ENCODE measurements around the gene GPR27.

GPR27 gene

DNA sequence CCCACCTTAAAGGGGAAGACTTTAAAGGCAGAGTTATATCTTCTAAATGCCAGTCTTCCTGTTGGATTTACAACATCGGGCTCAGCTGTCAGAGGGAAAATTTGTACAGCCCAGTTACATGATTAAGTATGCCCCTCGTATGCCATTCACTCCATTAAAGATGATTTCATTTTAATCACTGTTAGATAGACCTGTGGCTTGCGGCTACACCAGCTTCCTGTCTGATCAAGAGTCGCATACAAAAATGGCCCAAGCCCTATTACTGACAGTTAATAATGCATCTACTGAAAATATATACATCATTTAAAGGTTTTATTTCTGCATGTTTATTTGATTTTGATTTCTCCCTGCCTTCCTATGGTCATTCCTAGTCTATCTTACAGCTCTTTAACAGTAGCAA, 35.6 kb upstream of the GPR27 start:
- H3K27ac ChIP-seq (ENCODE audit: insufficient read depth, low read depth, low read length, poor library complexity, severe bottlenecking) = no peak overlapping the region
- peaks cover 6% of the 10 kb centered on the region for H3K27me3 ChIP-seq (ENCODE audit: control insufficient read depth, insufficient read depth, low read length, poor library complexity, severe bottlenecking)
- no peaks in the 10 kb centered on the region for H3K36me3 ChIP-seq (ENCODE audit: control insufficient read depth, insufficient read depth, low read length)
- H3K4me1 ChIP-seq (ENCODE audit: control insufficient read depth, insufficient read depth, low read length) = no peaks in the 10 kb centered on the region
- no peaks in the 10 kb centered on the region for H3K9me3 ChIP-seq (ENCODE audit: control insufficient read depth, low read length)
- WGBS, 2 experiments = 94 to 95% methylated on average over 4 of the region's 4 CpGs
- H3K4me3 ChIP-seq (ENCODE audit: insufficient read depth, low read depth, low read length) = no peak overlapping the region

- Histone ChIP-seq H3K9me3 (ENCODE audit: control insufficient read depth, low read length) (no peaks in the 10 kb centered on the region), H3K27me3 (ENCODE audit: control insufficient read depth, insufficient read depth, low read length, poor library complexity, severe bottlenecking) (peaks cover 30% of the 10 kb centered on the region), H3K4me3 (ENCODE audit: insufficient read depth, low read depth, low read length) (no peak overlapping the region), H3K36me3 (ENCODE audit: control insufficient read depth, insufficient read depth, low read length) (no peaks in the 10 kb centered on the region), H3K4me1 (ENCODE audit: control insufficient read depth, insufficient read depth, low read length) (no peaks in the 10 kb centered on the region), H3K27ac (ENCODE audit: insufficient read depth, low read depth, low read length, poor library complexity, severe bottlenecking) (no peak overlapping the region)
- WGBS, 2 experiments = 92 to 93% methylated on average over 7 of the region's 7 CpGs
These were observed 32.7 kb upstream of the GPR27 start for GRCh38 chr3:71721002-71721401.

DNA sequence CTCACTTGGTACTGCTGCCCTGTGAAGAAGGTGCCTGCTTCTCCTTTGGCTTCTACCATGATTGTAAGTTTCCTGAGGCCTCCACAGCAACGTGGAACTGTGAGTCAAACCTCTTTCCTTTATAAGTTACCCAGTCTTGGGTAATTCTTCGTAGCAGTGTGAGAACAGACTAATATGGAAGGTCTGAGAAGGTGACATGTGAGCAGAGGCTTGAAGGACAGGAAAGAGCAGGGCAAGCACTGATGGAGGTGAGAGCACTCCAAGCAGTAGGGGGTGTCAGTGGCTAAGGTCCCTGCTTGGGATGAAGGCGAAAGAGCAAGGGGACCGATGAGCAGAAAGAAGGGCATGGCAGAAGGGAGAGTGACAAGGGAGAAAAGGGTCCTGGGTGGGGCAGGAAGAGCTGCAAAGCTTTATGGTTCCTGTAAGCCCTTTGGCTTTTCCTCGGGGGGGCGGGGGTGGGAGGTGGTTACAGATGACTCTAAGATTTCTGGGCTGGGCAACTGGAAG, 32.0 kb upstream of the GPR27 start:
- Histone ChIP-seq H3K36me3 (ENCODE audit: control insufficient read depth, insufficient read depth, low read length) (no peaks in the 10 kb centered on the region), H3K27ac (ENCODE audit: insufficient read depth, low read depth, low read length, poor library complexity, severe bottlenecking) (no peak overlapping the region), H3K27me3 (ENCODE audit: control insufficient read depth, insufficient read depth, low read length, poor library complexity, severe bottlenecking) (peaks cover 35% of the 10 kb centered on the region), H3K4me1 (ENCODE audit: control insufficient read depth, insufficient read depth, low read length) (no peaks in the 10 kb centered on the region), H3K4me3 (ENCODE audit: insufficient read depth, low read depth, low read length) (no peak overlapping the region), H3K9me3 (ENCODE audit: control insufficient read depth, low read length) (no peaks in the 10 kb centered on the region)
- 91 to 94% methylated on average over 6 of the region's 6 CpGs for WGBS, 2 experiments

- Histone ChIP-seq H3K9me3 (ENCODE audit: control insufficient read depth, low read length) (no peaks in the 10 kb centered on the region), H3K4me3 (ENCODE audit: insufficient read depth, low read depth, low read length) (no peak overlapping the region), H3K27me3 (ENCODE audit: control insufficient read depth, insufficient read depth, low read length, poor library complexity, severe bottlenecking) (peaks cover 35% of the 10 kb centered on the region), H3K27ac (ENCODE audit: insufficient read depth, low read depth, low read length, poor library complexity, severe bottlenecking) (no peak overlapping the region), H3K36me3 (ENCODE audit: control insufficient read depth, insufficient read depth, low read length) (no peaks in the 10 kb centered on the region), H3K4me1 (ENCODE audit: control insufficient read depth, insufficient read depth, low read length) (no peaks in the 10 kb centered on the region)
- 88 to 97% methylated on average over 1 of the region's 1 CpG for WGBS, 2 experiments
These were observed 31.0 kb upstream of the GPR27 start for GRCh38 chr3:71722693-71723092.

DNA sequence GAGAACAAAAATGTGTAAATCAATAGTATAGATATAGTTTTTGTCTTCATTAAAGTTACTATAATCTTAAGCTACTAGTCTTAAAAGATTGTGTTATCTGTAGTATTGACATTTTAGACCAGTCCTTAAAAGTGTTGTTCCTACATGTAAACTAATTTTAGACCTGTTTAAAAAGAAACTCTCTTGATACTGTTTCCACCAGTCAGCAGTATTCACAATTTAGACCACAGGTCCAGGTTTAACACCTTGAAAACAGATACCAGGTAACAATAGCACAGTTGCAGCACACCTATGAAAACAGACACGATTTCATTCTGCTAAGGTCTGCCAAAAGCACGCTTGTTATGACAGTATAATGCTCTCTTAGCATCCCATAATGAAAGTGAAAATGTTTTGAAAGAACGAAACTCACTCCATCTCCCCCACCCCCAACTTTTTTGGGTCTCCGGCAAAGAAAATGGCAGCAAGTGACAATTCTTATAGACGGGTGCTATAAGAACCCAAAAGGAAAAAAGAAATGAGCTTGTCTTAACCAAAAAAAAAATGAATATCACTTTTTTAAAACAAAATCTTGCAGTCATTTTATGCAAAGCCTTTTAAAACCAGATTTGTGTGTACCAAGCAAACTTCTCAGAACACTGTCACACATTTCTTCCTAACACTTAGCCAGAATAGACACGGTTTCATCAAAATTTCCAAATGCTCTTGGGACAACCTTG, 30.0 kb upstream of the GPR27 start:
- 77 to 85% methylated on average over 5 to 6 of the region's 6 CpGs for WGBS, 2 experiments
- Histone ChIP-seq H3K27ac (ENCODE audit: insufficient read depth, low read depth, low read length, poor library complexity, severe bottlenecking) (no peak overlapping the region), H3K36me3 (ENCODE audit: control insufficient read depth, insufficient read depth, low read length) (no peaks in the 10 kb centered on the region), H3K9me3 (ENCODE audit: control insufficient read depth, low read length) (no peaks in the 10 kb centered on the region), H3K4me3 (ENCODE audit: insufficient read depth, low read depth, low read length) (no peak overlapping the region), H3K27me3 (ENCODE audit: control insufficient read depth, insufficient read depth, low read length, poor library complexity, severe bottlenecking) (peaks cover 35% of the 10 kb centered on the region), H3K4me1 (ENCODE audit: control insufficient read depth, insufficient read depth, low read length) (no peaks in the 10 kb centered on the region)

- H3K36me3 ChIP-seq (ENCODE audit: control insufficient read depth, insufficient read depth, low read length) = no peaks in the 10 kb centered on the region
These were observed 29.5 kb upstream of the GPR27 start for GRCh38 chr3:71724171-71724453.

GRCh38 chr3:71724584-71725270, 28.9 kb upstream of the GPR27 start:
- Histone ChIP-seq H3K4me3 (ENCODE audit: insufficient read depth, low read depth, low read length) (peak overlapping the region; percentile 65), H3K27me3 (ENCODE audit: control insufficient read depth, insufficient read depth, low read length, poor library complexity, severe bottlenecking) (peaks cover 35% of the 10 kb centered on the region), H3K9me3 (ENCODE audit: control insufficient read depth, low read length) (no peaks in the 10 kb centered on the region), H3K27ac (ENCODE audit: insufficient read depth, low read depth, low read length, poor library complexity, severe bottlenecking) (no peak overlapping the region), H3K4me1 (ENCODE audit: control insufficient read depth, insufficient read depth, low read length) (no peaks in the 10 kb centered on the region), H3K36me3 (ENCODE audit: control insufficient read depth, insufficient read depth, low read length) (no peaks in the 10 kb centered on the region)
- 1% methylated on average over 73 of the region's 73 CpGs for WGBS, 2 experiments

More at GRCh38 chr3:71724171-71724453, 29.5 kb upstream of the GPR27 start:
- Histone ChIP-seq H3K9me3 (ENCODE audit: control insufficient read depth, low read length) (no peaks in the 10 kb centered on the region), H3K4me3 (ENCODE audit: insufficient read depth, low read depth, low read length) (peak overlapping the region; percentile 65), H3K27ac (ENCODE audit: insufficient read depth, low read depth, low read length, poor library complexity, severe bottlenecking) (no peak overlapping the region), H3K4me1 (ENCODE audit: control insufficient read depth, insufficient read depth, low read length) (no peaks in the 10 kb centered on the region), H3K27me3 (ENCODE audit: control insufficient read depth, insufficient read depth, low read length, poor library complexity, severe bottlenecking) (peaks cover 35% of the 10 kb centered on the region)

DNA sequence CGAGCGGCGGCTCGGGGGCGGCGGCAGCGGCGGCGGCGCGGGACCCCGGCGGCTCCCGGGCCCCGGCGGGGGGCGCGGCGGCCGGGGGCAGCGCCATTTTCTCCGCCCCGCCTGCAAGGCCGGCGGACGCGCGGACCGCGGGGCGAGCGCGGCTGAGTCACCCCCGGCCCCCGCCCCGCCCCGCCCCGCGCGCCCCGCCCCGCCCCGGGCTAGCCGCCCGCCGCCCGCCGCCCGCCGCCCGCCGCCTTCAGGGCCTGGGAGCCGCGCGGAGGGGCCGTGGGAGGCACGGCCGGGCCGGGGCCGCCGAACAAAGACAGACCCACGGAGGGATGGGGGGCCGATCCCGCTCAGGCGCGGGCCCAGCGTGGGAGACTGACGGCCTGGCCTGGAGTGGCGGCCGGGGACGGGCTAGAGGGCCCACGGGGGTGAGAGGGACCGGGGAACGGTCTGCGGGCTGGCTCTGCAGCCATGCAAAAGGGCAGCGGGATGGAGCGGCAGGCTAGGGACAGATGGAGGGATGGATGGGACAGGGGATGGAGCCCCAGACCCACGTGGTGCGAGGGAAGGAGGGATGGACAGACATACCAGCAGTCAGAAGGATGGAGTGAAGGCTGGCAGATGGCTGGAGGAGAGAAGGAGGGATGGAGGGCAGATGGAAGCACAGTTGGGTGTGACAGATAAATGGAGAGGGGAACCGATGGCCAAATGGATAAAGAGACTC, 28.2 kb upstream of the GPR27 start, which contains the start of gene EIF4E3:
Gene EIF4E3, minus strand, starts transcription at position 132 of the 721 bp plus-strand sequence. Its CDS starts 35 bp downstream, at position 97.
- Histone ChIP-seq H3K36me3 (ENCODE audit: control insufficient read depth, insufficient read depth, low read length) (no peaks in the 10 kb centered on the region), H3K27me3 (ENCODE audit: control insufficient read depth, insufficient read depth, low read length, poor library complexity, severe bottlenecking) (peaks cover 35% of the 10 kb centered on the region), H3K9me3 (ENCODE audit: control insufficient read depth, low read length) (no peaks in the 10 kb centered on the region), H3K4me3 (ENCODE audit: insufficient read depth, low read depth, low read length) (peak within 1 kb of the TSS; percentile 65), H3K4me1 (ENCODE audit: control insufficient read depth, insufficient read depth, low read length) (no peaks in the 10 kb centered on the region), H3K27ac (ENCODE audit: insufficient read depth, low read depth, low read length, poor library complexity, severe bottlenecking) (no peak within 1 kb of the TSS)
- WGBS, 2 experiments = 2% methylated on average over 80 of the region's 80 CpGs

GRCh38 chr3:71726146-71726545, 27.5 kb upstream of the GPR27 start:
- peak overlapping the region; percentile 52 for H3K4me3 ChIP-seq (ENCODE audit: insufficient read depth, low read depth, low read length)
- H3K27me3 ChIP-seq (ENCODE audit: control insufficient read depth, insufficient read depth, low read length, poor library complexity, severe bottlenecking) = peaks cover 35% of the 10 kb centered on the region
- no peaks in the 10 kb centered on the region for H3K36me3 ChIP-seq (ENCODE audit: control insufficient read depth, insufficient read depth, low read length)
- WGBS, 2 experiments = 90 to 91% methylated on average over 8 of the region's 8 CpGs
- H3K4me1 ChIP-seq (ENCODE audit: control insufficient read depth, insufficient read depth, low read length) = no peaks in the 10 kb centered on the region
- H3K9me3 ChIP-seq (ENCODE audit: control insufficient read depth, low read length) = no peaks in the 10 kb centered on the region
- no peak overlapping the region for H3K27ac ChIP-seq (ENCODE audit: insufficient read depth, low read depth, low read length, poor library complexity, severe bottlenecking)
